Bronchial epithelial cell (primary cell): ENCODE results near the gene FOXD3. TPM values are rescaled to one million over a fixed set of nuclear protein-coding genes. Genes with fewer than 3 reads are reported as not detected.

ENCODE experiments used
- DNase-seq: peaks from one replicate; pipeline ENCODE4 v3.0.0-alpha.2; 2010; ENCODE audit warnings: low read depth
- FAIRE-seq: peaks from 2 replicates; lab custom pipeline; 2011; peaks lifted over from hg19 to GRCh38; lab: Jason Lieb, UNC
- H3K27me3 ChIP-seq: 2 replicates; pipeline ENCODE4 v1.5.1; 2011; ENCODE audit warnings: low read length; ENCODE audit not compliant: control insufficient read depth, insufficient read depth
- H3K36me3 ChIP-seq: 2 replicates; pipeline ENCODE4 v1.5.1; 2011; ENCODE audit warnings: low read length; ENCODE audit not compliant: control insufficient read depth, insufficient read depth
- H3K4me3 ChIP-seq: 2 replicates; pipeline ENCODE4 v1.5.1; 2011; ENCODE audit warnings: mild to moderate bottlenecking, low read depth, low read length, control low read depth
- total RNA-seq: library from RNA; depleted of rRNA; stranded (reverse); fragments of >200 nt; gene quantifications from 2 replicates; pipeline ENCODE4 v1.2.1, GENCODE V29; 2014
- TF ChIP-seq, protein P1 (sequence below): IDR thresholded peaks from 2 replicates; pipeline ENCODE4 v1.5.1; 2011; ENCODE audit warnings: mild to moderate bottlenecking, moderate library complexity, low read length, control low read depth, inconsistent platforms; ENCODE audit not compliant: insufficient read depth, severe bottlenecking

The FOXD3 gene
- total RNA-seq, 1 donor from 2014 or later: not detected

- FAIRE-seq (no peak), DNase-seq (no peak)
- Histone ChIP-seq H3K36me3 (no peaks in the 10 kb centered on the region), H3K4me3 (peak overlapping the region; percentile 44), H3K27me3 (peaks cover 74% of the 10 kb centered on the region)
- TF ChIP-seq, protein P1, sequence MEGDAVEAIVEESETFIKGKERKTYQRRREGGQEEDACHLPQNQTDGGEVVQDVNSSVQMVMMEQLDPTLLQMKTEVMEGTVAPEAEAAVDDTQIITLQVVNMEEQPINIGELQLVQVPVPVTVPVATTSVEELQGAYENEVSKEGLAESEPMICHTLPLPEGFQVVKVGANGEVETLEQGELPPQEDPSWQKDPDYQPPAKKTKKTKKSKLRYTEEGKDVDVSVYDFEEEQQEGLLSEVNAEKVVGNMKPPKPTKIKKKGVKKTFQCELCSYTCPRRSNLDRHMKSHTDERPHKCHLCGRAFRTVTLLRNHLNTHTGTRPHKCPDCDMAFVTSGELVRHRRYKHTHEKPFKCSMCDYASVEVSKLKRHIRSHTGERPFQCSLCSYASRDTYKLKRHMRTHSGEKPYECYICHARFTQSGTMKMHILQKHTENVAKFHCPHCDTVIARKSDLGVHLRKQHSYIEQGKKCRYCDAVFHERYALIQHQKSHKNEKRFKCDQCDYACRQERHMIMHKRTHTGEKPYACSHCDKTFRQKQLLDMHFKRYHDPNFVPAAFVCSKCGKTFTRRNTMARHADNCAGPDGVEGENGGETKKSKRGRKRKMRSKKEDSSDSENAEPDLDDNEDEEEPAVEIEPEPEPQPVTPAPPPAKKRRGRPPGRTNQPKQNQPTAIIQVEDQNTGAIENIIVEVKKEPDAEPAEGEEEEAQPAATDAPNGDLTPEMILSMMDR: no peak
These were observed 837 bp downstream of the FOXD3 start for GRCh38 chr1:63322944-63323864.

DNA sequence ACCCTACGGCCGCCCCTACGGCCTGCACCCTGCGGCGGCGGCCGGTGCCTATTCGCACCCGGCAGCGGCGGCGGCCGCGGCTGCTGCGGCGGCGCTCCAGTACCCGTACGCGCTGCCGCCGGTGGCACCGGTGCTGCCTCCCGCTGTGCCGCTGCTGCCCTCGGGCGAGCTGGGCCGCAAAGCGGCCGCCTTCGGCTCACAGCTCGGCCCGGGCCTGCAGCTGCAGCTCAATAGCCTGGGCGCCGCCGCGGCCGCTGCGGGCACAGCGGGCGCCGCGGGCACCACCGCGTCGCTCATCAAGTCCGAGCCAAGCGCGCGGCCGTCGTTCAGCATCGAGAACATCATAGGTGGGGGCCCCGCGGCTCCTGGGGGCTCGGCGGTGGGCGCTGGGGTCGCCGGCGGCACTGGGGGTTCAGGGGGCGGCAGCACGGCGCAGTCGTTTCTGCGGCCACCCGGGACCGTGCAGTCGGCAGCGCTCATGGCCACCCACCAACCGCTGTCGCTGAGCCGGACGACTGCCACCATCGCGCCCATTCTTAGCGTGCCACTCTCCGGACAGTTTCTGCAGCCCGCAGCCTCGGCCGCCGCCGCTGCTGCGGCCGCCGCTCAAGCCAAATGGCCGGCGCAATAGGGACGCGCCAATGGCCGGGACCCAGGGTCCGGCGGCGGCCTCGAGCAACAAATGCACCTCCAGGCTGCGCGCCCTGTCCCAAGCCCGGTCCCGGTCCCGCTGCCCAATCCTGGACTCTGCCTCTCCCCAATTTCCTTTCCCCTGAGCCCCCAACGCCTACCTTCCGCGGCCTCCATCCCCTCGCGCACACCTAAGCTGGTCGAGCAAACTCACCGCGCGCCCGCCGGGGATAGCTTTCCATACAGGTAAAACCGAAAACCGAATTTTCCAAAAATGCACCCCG is 1.8 kb downstream of the FOXD3 start:
- Histone ChIP-seq H3K36me3 (no peaks in the 10 kb centered on the region), H3K4me3 (no peak overlapping the region), H3K27me3 (peaks cover 73% of the 10 kb centered on the region)
- no peak for FAIRE-seq
- TF ChIP-seq, protein P1: no peak
- no peak for DNase-seq

GRCh38 chr1:63324779-63325119 is 2.4 kb downstream of the FOXD3 start:
- FAIRE-seq: no peak
- no peak for DNase-seq
- TF ChIP-seq, protein P1: no peak
- no peaks in the 10 kb centered on the region for H3K36me3 ChIP-seq
- H3K4me3 ChIP-seq: no peak overlapping the region
- peaks cover 72% of the 10 kb centered on the region for H3K27me3 ChIP-seq

GRCh38 chr1:63325279-63325985 is 3.1 kb downstream of the FOXD3 start:
- TF ChIP-seq, protein P1: no peak
- FAIRE-seq (no peak), DNase-seq (no peak)
- H3K4me3 ChIP-seq: no peak overlapping the region
- H3K27me3 ChIP-seq: peaks cover 71% of the 10 kb centered on the region
- H3K36me3 ChIP-seq: no peaks in the 10 kb centered on the region

GRCh38 chr1:63326106-63326472 is 3.7 kb downstream of the FOXD3 start:
- FAIRE-seq (no peak), DNase-seq (no peak)
- H3K27me3 ChIP-seq: peaks cover 73% of the 10 kb centered on the region

More at GRCh38 chr1:63326106-63326472, 3.7 kb downstream of the FOXD3 start:
- TF ChIP-seq, protein P1: no peak
- Histone ChIP-seq H3K4me3 (no peak overlapping the region), H3K36me3 (no peaks in the 10 kb centered on the region)
